K562 (cell line): ENCODE results near the gene IFTAP. TPM values are rescaled to one million over a fixed set of nuclear protein-coding genes. Genes with fewer than 3 reads are reported as not detected.
A peak's percentile ranks its signal among the peaks of the same experiment; 100 is the strongest.

ENCODE experiments used
- AFF1 ChIP-seq, 2 experiments: fragments of 450-650 bp; IDR thresholded peaks; 2 replicates each; pipeline ENCODE4 v1.6.1; 2018; ENCODE audit warnings: mild to moderate bottlenecking in 2 of 2, low read depth in 1 of 2; ENCODE audit not compliant: partially characterized antibody in 2 of 2
- ARID1B ChIP-seq: fragments of 450-650 bp; IDR thresholded peaks from 2 replicates; pipeline ENCODE4 v1.6.1; 2016; ENCODE audit warnings: antibody characterized with exemption, mild to moderate bottlenecking, inconsistent platforms
- ATF1 ChIP-seq, 2 experiments: fragments of 450-650 bp in 1 of 2; IDR thresholded peaks; 2 replicates each; pipeline ENCODE4 v1.6.1; 2016; ENCODE audit warnings: missing compliant biosample characterization in 1 of 2, missing genetic modification characterization in 1 of 2
- ATF3 ChIP-seq, 2 experiments: fragments of 450-650 bp in 1 of 2; sonication (generic) in 1 of 2; formaldehyde crosslinking in 1 of 2; IDR thresholded peaks in 1 of 2; conservative IDR thresholded peaks in 1 of 2; 2 replicates each; pipeline versions ENCODE4 v1.6.1 to v1.8.1; 2016 to 2023; ENCODE audit warnings: mild to moderate bottlenecking in 2 of 2, moderate library complexity in 2 of 2, inconsistent platforms in 1 of 2, missing genetic modification reagents in 1 of 2
- BHLHE40 ChIP-seq: IDR thresholded peaks from 2 replicates; pipeline ENCODE4 v1.6.1; 2011; ENCODE audit warnings: low read length, improper control_type of control experiment
- CXXC5 ChIP-seq: fragments of 250-450 bp; sonication (Bioruptor Pico); IDR thresholded peaks from 2 replicates; pipeline ENCODE4 v1.8.0; 2022; ENCODE audit warnings: inconsistent platforms, mild to moderate bottlenecking, moderate library complexity
- E2F4 ChIP-seq: sonication (generic); formaldehyde crosslinking; IDR thresholded peaks from 2 replicates; pipeline ENCODE4 v1.8.0; 2022; ENCODE audit warnings: mild to moderate bottlenecking, low read depth, missing genetic modification reagents
- ERF ChIP-seq: fragments of 450-650 bp; formaldehyde crosslinking; IDR thresholded peaks from 2 replicates; pipeline ENCODE4 v1.4.0; 2020; ENCODE audit warnings: mild to moderate bottlenecking, mixed read lengths
- FOSL1 ChIP-seq: fragments of 200-800 bp; sonication (Bioruptor generic); conservative IDR thresholded peaks from 2 replicates; pipeline ENCODE4 v1.6.1; 2016; ENCODE audit warnings: missing genetic modification characterization, missing compliant biosample characterization
- MYC ChIP-seq, 2 experiments: fragments of 250-450 bp in 1 of 2; sonication (Bioruptor Pico) in 1 of 2; IDR thresholded peaks; 2 replicates each; pipeline versions ENCODE4 v1.5.1 to v1.6.1; 2012 to 2021; ENCODE audit warnings: low read depth in 2 of 2, borderline replicate concordance in 1 of 2, improper control_type of control experiment in 1 of 2, low read length in 1 of 2, mild to moderate bottlenecking in 1 of 2, moderate library complexity in 1 of 2
- MYNN ChIP-seq, 2 experiments: sonication (generic); formaldehyde crosslinking in 1 of 2; IDR thresholded peaks; 2 replicates each; pipeline versions ENCODE4 v1.5.0 to v1.6.1; 2016 to 2020; ENCODE audit warnings: antibody characterized with exemption in 1 of 2, missing genetic modification reagents in 1 of 2
- NR2F6 ChIP-seq: fragments of 450-650 bp; formaldehyde crosslinking; IDR thresholded peaks from 2 replicates; pipeline ENCODE4 v1.4.0; 2020; ENCODE audit warnings: mild to moderate bottlenecking
- OTX1 ChIP-seq: fragments of 450-650 bp; formaldehyde crosslinking; IDR thresholded peaks from 2 replicates; pipeline ENCODE4 v1.4.0; 2022; ENCODE audit warnings: mild to moderate bottlenecking
- VEZF1 ChIP-seq: fragments of 200-800 bp; sonication (Bioruptor generic); IDR thresholded peaks from 2 replicates; pipeline ENCODE4 v1.6.1; 2017; ENCODE audit warnings: missing genetic modification characterization, missing compliant biosample characterization
- ZNF398 ChIP-seq: fragments of 250-450 bp; sonication (Bioruptor Pico); IDR thresholded peaks from 2 replicates; pipeline ENCODE4 v1.8.0; 2021; ENCODE audit warnings: moderate library complexity, mild to moderate bottlenecking, inconsistent platforms
- ZNF584 ChIP-seq: fragments of 200-800 bp; sonication (Bioruptor generic); IDR thresholded peaks from 2 replicates; pipeline ENCODE4 v1.6.1; 2016; ENCODE audit warnings: low read depth, mild to moderate bottlenecking, missing genetic modification characterization, missing compliant biosample characterization
- polyA plus RNA-seq, 8 experiments: library from polyadenylated mRNA; depleted of rRNA in 4 of 8; stranded (reverse) in 5 of 8; unstranded in 3 of 8; fragments of >200 nt; fragmentation: Nextera tagmentation in 2 of 8; fragmentation: Illumina TruSeq in 1 of 8; extraction: Ambion mirVana in 2 of 8; extraction: Trizol in 1 of 8; gene quantifications; 2 replicates each; pipeline versions ENCODE4 v1.2.1 to v1.2.3, GENCODE V29; 2011 to 2014; ENCODE audit warnings: inconsistent platforms in 1 of 8, missing spikeins in 1 of 8
- total RNA-seq, 7 experiments: library from RNA; depleted of rRNA in 6 of 7; stranded (reverse); fragments of >200 nt in 6 of 7; fragmentation: Illumina TruSeq in 2 of 7; extraction: Trizol in 2 of 7; gene quantifications; 2 replicates each; pipeline versions ENCODE4 v1.2.1 to v1.2.3, GENCODE V29; 2011 to 2021; ENCODE audit warnings: low replicate concordance in 1 of 7

The IFTAP gene
- total and polyA plus RNA-seq, 9 of the 15 experiments (the other 6 are each of a cell fraction or from before 2014, with no cell fraction given) = 9.2 to 30.0 (median 17.0) TPM

- TF ChIP-seq E2F4 (CRISPR knock-in tag) = no peak
- TF ChIP-seq NR2F6 (CRISPR knock-in tag) = no peak
- no peak for TF ChIP-seq MYNN (IDR thresholded peaks at IDR 0.05)
- TF ChIP-seq MYNN (CRISPR knock-in tag; IDR thresholded peaks at IDR 0.05) = no peak
- peak; percentile 11; the same call in 1 of the 2 replicates for TF ChIP-seq CXXC5 (CRISPR knock-in tag)
- no peak for TF ChIP-seq OTX1 (CRISPR knock-in tag)
- peak; percentile 38; the same call in 1 of the 2 replicates for TF ChIP-seq MYC (IDR thresholded peaks at IDR 0.05; ENCODE audit: low read depth, low read length)
- TF ChIP-seq MYC (CRISPR knock-in tag; IDR thresholded peaks at IDR 0.05; ENCODE audit: borderline replicate concordance, low read depth) = no peak
- 0 out of 2 replicates have a peak, but pooled peaks have one; percentile 13 for TF ChIP-seq FOSL1
- peak; percentile 73 for TF ChIP-seq ATF3 (IDR thresholded peaks at IDR 0.05)
- no peak for TF ChIP-seq ATF3 (CRISPR knock-in tag; conservative IDR thresholded peaks at IDR 0.05)
- TF ChIP-seq ZNF398 (CRISPR knock-in tag) = no peak
- no peak for TF ChIP-seq ERF
- TF ChIP-seq ZNF584 (CRISPR knock-in tag) = 0 out of 2 replicates have a peak, but pooled peaks have one; percentile 58
- TF ChIP-seq ATF1 (CRISPR knock-in tag; IDR thresholded peaks at IDR 0.05) = no peak
- no peak for TF ChIP-seq ATF1 (tag; IDR thresholded peaks at IDR 0.05)
- TF ChIP-seq BHLHE40 = no peak
- TF ChIP-seq AFF1 (IDR thresholded peaks at IDR 0.05; ENCODE audit: low read depth in 1 of 2, partially characterized antibody in 2 of 2) = peak in 1 of 2 experiments; percentile 67
- no peak for TF ChIP-seq VEZF1 (CRISPR knock-in tag)
- peak; percentile 10; the same call in 1 of the 2 replicates for TF ChIP-seq ARID1B
Observed at GRCh38 chr11:36657610-36658267, 63.4 kb downstream of the IFTAP start (continued).
